ENCODE measurements around the gene PYY.

DNA sequence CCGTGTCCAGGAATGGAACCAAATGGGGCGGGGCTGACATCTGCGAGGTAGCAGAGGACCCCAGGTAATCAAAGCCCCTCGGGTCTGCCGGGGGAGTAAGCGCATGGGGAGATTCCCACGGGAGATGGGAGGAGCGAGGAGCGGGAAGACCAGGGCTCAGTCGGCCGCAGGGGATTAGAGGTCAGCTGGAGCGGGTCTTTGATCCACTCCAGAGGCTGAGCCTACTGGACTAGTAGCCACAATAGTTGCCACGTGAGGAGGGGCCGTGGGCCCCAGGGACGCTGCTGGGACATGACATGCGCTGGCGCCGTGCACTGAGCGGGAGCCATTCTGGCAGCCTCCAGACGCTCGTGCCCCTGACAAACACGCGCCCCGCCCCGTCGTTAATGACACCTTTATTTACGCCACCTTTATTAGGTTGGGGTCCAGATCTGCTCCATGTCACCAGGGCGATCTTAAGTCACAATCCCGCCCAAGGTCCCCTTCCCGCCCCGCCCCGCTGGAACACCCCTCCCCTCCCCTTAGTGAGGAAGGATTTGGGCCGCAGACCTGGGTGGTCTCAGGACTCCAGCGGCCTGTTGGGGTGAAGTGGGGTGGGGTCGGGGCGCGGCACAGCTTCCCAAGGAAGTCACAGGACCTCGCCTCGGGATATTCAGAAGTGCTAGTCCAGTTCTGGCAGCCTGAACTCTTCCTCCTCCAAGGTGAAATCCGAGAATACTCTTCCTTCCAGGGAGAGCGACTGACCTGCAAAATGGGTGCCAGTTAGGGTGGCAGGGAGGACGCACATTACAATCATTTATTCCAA, 26.5 kb downstream of the PYY start:
- TF ChIP-seq, protein P1, sequence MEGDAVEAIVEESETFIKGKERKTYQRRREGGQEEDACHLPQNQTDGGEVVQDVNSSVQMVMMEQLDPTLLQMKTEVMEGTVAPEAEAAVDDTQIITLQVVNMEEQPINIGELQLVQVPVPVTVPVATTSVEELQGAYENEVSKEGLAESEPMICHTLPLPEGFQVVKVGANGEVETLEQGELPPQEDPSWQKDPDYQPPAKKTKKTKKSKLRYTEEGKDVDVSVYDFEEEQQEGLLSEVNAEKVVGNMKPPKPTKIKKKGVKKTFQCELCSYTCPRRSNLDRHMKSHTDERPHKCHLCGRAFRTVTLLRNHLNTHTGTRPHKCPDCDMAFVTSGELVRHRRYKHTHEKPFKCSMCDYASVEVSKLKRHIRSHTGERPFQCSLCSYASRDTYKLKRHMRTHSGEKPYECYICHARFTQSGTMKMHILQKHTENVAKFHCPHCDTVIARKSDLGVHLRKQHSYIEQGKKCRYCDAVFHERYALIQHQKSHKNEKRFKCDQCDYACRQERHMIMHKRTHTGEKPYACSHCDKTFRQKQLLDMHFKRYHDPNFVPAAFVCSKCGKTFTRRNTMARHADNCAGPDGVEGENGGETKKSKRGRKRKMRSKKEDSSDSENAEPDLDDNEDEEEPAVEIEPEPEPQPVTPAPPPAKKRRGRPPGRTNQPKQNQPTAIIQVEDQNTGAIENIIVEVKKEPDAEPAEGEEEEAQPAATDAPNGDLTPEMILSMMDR (IDR thresholded peaks at IDR 0.05) = no peak
- no peak for TF ChIP-seq POLR2A (IDR thresholded peaks at IDR 0.05)
